Heart left ventricle (tissue), 16 donors: ENCODE data around the gene CAMKMT. TPM values are rescaled to one million over a fixed set of nuclear protein-coding genes. Genes with fewer than 3 reads are reported as not detected.

Experiments
- ATAC-seq, 4 donors: fragments of 200-7000 bp; cut with Tn5 transposase; one replicate each; pipeline ENCODE4 v1.9.1; 2020 to 2022; ENCODE audit warnings: moderate library complexity in 4 of 4, mild to moderate bottlenecking in 3 of 4, moderate number of reproducible peaks in 1 of 4
- DNase-seq, 5 donors: peaks; one replicate each; pipeline ENCODE4 v3.0.0-alpha.2; 2020
- H3K27ac ChIP-seq, 12 donors: fragments of 200-600 bp; sonication (generic) in 4 of 12; one replicate each; pipeline versions ENCODE4 v1.5.0 to v1.8.0; 2016 to 2022; ENCODE audit warnings: mild to moderate bottlenecking in 2 of 12
- H3K27me3 ChIP-seq, 9 donors: fragments of 200-600 bp; sonication (generic) in 2 of 9; one replicate each; pipeline versions ENCODE4 v1.5.1 to v1.8.0; 2016 to 2022; ENCODE audit warnings: mild to moderate bottlenecking in 3 of 9
- H3K36me3 ChIP-seq, 9 donors: fragments of 200-600 bp; sonication (generic) in 2 of 9; one replicate each; pipeline versions ENCODE4 v1.5.0 to v1.8.0; 2018 to 2022; ENCODE audit warnings: mild to moderate bottlenecking in 2 of 9
- H3K4me1 ChIP-seq, 12 donors: fragments of 200-600 bp; sonication (generic) in 4 of 12; one replicate each; pipeline versions ENCODE4 v1.5.0 to v1.8.0; 2016 to 2022; ENCODE audit warnings: mild to moderate bottlenecking in 3 of 12
- H3K4me3 ChIP-seq, 12 donors: fragments of 200-600 bp; sonication (generic) in 4 of 12; one replicate each; pipeline versions ENCODE4 v1.5.0 to v1.8.0; 2017 to 2022; ENCODE audit warnings: mild to moderate bottlenecking in 9 of 12, moderate library complexity in 4 of 12
- H3K9me3 ChIP-seq, 12 donors: fragments of 200-600 bp; sonication (generic) in 4 of 12; one replicate each; pipeline versions ENCODE4 v1.5.0 to v1.8.0; 2016 to 2022; ENCODE audit warnings: mild to moderate bottlenecking in 1 of 12
- POLR2A ChIP-seq, 2 donors: fragments of 450-650 bp; IDR thresholded peaks; one replicate each; pipeline ENCODE4 v1.6.1; 2017; ENCODE audit warnings: antibody characterized with exemption in 2 of 2, mild to moderate bottlenecking in 2 of 2, moderate library complexity in 2 of 2
- WGBS, 4 donors: extraction: QIAGEN DNeasy Blood & Tissue Kit in 2 of 4; methylation state at CpG; one replicate each; pipeline versions ENCODE4 v1.1.5 to v1.1.7; 2013 to 2018; 5-methylcytosine and 5-hydroxymethylcytosine counted together
- intact Hi-C, 10 donors: fragments of 100-400 bp; cut with DNase I; formaldehyde crosslinking; loops; one replicate each; pipeline versions ENCODE4 v1.11.1 to v1.14.2; 2022
- polyA plus RNA-seq, 2 donors: library from polyadenylated mRNA; stranded (reverse); fragments of 200-250 nt; gene quantifications; one replicate each; pipeline ENCODE4 v1.2.3, GENCODE V29; 2013
- total RNA-seq, 9 donors: library from RNA; depleted of rRNA in 2 of 9; stranded (reverse); fragments of >200 nt in 2 of 9; fragmentation: NEBNext Ultra II Directional in 3 of 9; extraction: Animal tissue kit (Norgen Biotek cat#: 25700) in 3 of 9; gene quantifications; one replicate each; pipeline versions ENCODE4 v1.1.0 to v1.2.4, GENCODE V29; 2016 to 2023
- TF ChIP-seq, protein P1 (sequence below), 12 donors: fragments of 200-600 bp; sonication (generic) in 4 of 12; IDR thresholded peaks; one replicate each; pipeline versions ENCODE4 v1.5.0 to v1.8.0; 2018 to 2022; ENCODE audit warnings: antibody characterized with exemption in 12 of 12, mild to moderate bottlenecking in 5 of 12
- donor health status: ischemic (EF 13 %, LVEDD 7.1; RV severe dilation, severe dysfunction).
- donor health status: healthy with polysubstance abuse.
- donor health status: DM: no; HTN: yes; CAD: no.
- donor health status: DM: no; HTN: no; CAD: no.
- donor health status: ischemic (EF 25% LVEDD 6.9; RV normal size, moderate dysfunction).
- donor health status: ischemic (EF 25% LVEDD 5.7; RV mildly dilated, moderate dysfunction).
- donor health status: healthy.
- donor health status: DM: yes; HTN: yes; CAD: no.
- donor health status: ischemic (EF 35%, LVEDD 5.7; RV mildly dilated, moderate dysfunction).
- donor health status: nonischemic (EF 11% LVEDD 7.7; RV severe dilation, severe dysfunction).
- donor health status: DM: yes; HTN: yes; CAD: no.
- donor health status: PGD.
- donor health status: ischemic (EF 29% LVEDD 5.4; RV normal size, mild dysfunction).
- donor health status: nonischemic (EF 23%, LVEDD 6.1; RV moderate dilation, normal function).

The CAMKMT gene
- total and polyA plus RNA-seq, 11 donors: 2.5 to 10.1 (median 4.4) TPM

DNA sequence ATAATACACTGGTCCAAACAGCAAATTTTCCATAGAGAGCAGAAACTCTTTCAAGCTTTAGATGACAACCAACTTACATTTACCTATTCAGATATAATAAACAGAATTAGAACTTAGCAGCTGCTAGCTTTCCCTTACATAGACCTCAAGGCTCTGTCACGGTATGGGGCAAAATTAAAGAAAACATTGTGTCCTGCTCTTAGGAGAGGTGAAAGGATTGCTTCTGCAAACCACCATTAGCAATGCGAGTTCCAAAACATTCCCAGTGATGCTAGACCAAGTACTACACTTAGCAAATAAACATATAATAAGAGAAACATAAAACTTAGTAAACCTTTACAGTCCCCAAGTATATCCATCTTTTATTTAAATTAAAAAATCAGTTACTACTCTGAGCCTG, 183.3 kb downstream of the CAMKMT start:
- WGBS, 4 donors: 89 to 95% (median 93%) methylated on average over 2 of the region's 2 CpGs
- Histone ChIP-seq H3K4me1 (peaks cover 0 to 16% (median 0%) of the 10 kb centered on the region in 12 donors), H3K27me3 (no peaks in the 10 kb centered on the region), H3K36me3 (peaks cover 0 to 2% (median 0%) of the 10 kb centered on the region in 9 donors), H3K27ac (no peak overlapping the region), H3K4me3 (no peak overlapping the region), H3K9me3 (no peaks in the 10 kb centered on the region)
- DNase-seq: no peak
- TF ChIP-seq, protein P1, sequence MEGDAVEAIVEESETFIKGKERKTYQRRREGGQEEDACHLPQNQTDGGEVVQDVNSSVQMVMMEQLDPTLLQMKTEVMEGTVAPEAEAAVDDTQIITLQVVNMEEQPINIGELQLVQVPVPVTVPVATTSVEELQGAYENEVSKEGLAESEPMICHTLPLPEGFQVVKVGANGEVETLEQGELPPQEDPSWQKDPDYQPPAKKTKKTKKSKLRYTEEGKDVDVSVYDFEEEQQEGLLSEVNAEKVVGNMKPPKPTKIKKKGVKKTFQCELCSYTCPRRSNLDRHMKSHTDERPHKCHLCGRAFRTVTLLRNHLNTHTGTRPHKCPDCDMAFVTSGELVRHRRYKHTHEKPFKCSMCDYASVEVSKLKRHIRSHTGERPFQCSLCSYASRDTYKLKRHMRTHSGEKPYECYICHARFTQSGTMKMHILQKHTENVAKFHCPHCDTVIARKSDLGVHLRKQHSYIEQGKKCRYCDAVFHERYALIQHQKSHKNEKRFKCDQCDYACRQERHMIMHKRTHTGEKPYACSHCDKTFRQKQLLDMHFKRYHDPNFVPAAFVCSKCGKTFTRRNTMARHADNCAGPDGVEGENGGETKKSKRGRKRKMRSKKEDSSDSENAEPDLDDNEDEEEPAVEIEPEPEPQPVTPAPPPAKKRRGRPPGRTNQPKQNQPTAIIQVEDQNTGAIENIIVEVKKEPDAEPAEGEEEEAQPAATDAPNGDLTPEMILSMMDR (IDR thresholded peaks at IDR 0.05): no peak
- TF ChIP-seq POLR2A (IDR thresholded peaks at IDR 0.05): no peak
- intact Hi-C loops: no loop called here
- ATAC-seq: no peak

DNA sequence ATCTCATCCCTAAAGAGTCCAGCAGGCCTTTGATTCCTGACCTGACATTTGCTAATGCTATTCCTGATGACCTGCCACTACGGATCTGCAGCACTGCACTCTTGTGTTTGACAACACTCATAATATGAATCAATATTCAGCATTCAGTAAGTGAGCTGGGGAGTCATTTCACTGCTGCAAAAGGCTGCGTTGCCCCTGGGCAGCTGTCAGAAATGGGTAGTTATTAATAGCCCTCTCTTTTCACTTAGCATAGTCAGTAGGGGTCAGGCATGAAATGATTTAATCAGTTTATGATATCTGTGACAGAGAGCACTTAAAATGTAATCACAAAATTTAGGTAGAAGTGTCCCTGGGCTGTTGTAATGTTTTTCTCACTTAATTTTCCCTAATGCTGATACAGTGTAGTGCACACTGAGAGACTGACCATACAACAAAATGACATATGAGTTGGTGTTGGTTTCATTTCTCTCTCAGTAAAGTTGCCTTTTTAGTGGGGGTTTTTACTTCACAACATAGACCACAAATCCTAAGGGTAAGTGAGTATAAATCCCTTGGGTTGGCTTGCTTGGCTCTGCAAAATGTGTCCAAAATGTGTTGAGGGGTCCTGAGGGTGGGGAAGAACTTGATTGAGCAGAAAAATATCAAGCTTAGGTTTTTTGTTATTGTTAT, 184.8 kb downstream of the CAMKMT start:
- Histone ChIP-seq H3K27me3 (no peaks in the 10 kb centered on the region), H3K4me1 (peaks cover 0 to 16% (median 0%) of the 10 kb centered on the region in 12 donors), H3K4me3 (no peak overlapping the region), H3K27ac (no peak overlapping the region), H3K9me3 (no peaks in the 10 kb centered on the region), H3K36me3 (peaks cover 0 to 2% (median 0%) of the 10 kb centered on the region in 9 donors)
- DNase-seq (no peak), ATAC-seq (no peak)
- TF ChIP-seq POLR2A (IDR thresholded peaks at IDR 0.05): no peak
- TF ChIP-seq, protein P1 (IDR thresholded peaks at IDR 0.05): no peak
- 73 to 78% (median 75%) methylated on average over 2 of the region's 2 CpGs for WGBS, 4 donors
- intact Hi-C loops: no loop called here

- Histone ChIP-seq H3K36me3 (peaks cover 0 to 2% (median 0%) of the 10 kb centered on the region in 9 donors), H3K4me3 (no peak overlapping the region), H3K9me3 (no peaks in the 10 kb centered on the region), H3K4me1 (peaks cover 0 to 16% (median 0%) of the 10 kb centered on the region in 12 donors), H3K27ac (no peak overlapping the region), H3K27me3 (no peaks in the 10 kb centered on the region)
- intact Hi-C loops: no loop called here
- ATAC-seq: no peak
- 58 to 73% (median 65%) methylated on average over 2 of the region's 2 CpGs for WGBS, 4 donors
- no peak for DNase-seq
- TF ChIP-seq, protein P1 (IDR thresholded peaks at IDR 0.05): no peak
- no peak for TF ChIP-seq POLR2A (IDR thresholded peaks at IDR 0.05)
Measured at GRCh38 chr2:44547718-44548117, 186.0 kb downstream of the CAMKMT start.

GRCh38 chr2:44548221-44549098, 186.7 kb downstream of the CAMKMT start:
- H3K4me1 ChIP-seq: peaks cover 0 to 16% (median 0%) of the 10 kb centered on the region in 12 donors
- WGBS, 4 donors: 89 to 91% (median 89%) methylated on average over 8 of the region's 8 CpGs
- H3K27me3 ChIP-seq: no peaks in the 10 kb centered on the region
- H3K9me3 ChIP-seq: no peaks in the 10 kb centered on the region
- intact Hi-C loops: no loop called here
- ATAC-seq (no peak), DNase-seq (no peak)
- peaks cover 0 to 2% (median 0%) of the 10 kb centered on the region in 9 donors for H3K36me3 ChIP-seq
- TF ChIP-seq, protein P1 (IDR thresholded peaks at IDR 0.05): no peak
- no peak for TF ChIP-seq POLR2A (IDR thresholded peaks at IDR 0.05)
- H3K4me3 ChIP-seq: no peak overlapping the region
- no peak overlapping the region for H3K27ac ChIP-seq
